ENCODE data around the gene ANXA4. TPM values are rescaled to one million over a fixed set of nuclear protein-coding genes. Genes with fewer than 3 reads are reported as not detected.
A peak's percentile ranks its signal among the peaks of the same experiment; 100 is the strongest.

Gene ANXA4
- total RNA-seq, 1 donor from 2014 or later, result 6.6 TPM

GRCh38 chr2:69858261-69858660 lies 116.3 kb downstream of the ANXA4 start:
- no peaks in the 10 kb centered on the region for H3K9me3 Mint-ChIP-seq
- H3K4me1 Mint-ChIP-seq, result no peaks in the 10 kb centered on the region
- no peak for TF ChIP-seq CTCF (conservative IDR thresholded peaks at IDR 0.05)
- no peak overlapping the region for H3K4me3 Mint-ChIP-seq
- no peak for DNase-seq (ENCODE audit: low read depth, low spot score)
- H3K27ac Mint-ChIP-seq (ENCODE audit: unreplicated experiment), result peak overlapping the region; percentile 12
- no peaks in the 10 kb centered on the region for H3K36me3 Mint-ChIP-seq (ENCODE audit: low read depth)
- no peaks in the 10 kb centered on the region for H3K27me3 Mint-ChIP-seq (ENCODE audit: low read depth)

- H3K36me3 Mint-ChIP-seq (ENCODE audit: low read depth), result peaks cover 11% of the 10 kb centered on the region
- no peak overlapping the region for H3K4me3 Mint-ChIP-seq
- H3K4me1 Mint-ChIP-seq, result no peaks in the 10 kb centered on the region
- TF ChIP-seq CTCF (conservative IDR thresholded peaks at IDR 0.05), result no peak
- DNase-seq (ENCODE audit: low read depth, low spot score), result no peak
- H3K27ac Mint-ChIP-seq (ENCODE audit: unreplicated experiment), result no peak overlapping the region
- H3K27me3 Mint-ChIP-seq (ENCODE audit: low read depth), result no peaks in the 10 kb centered on the region
- H3K9me3 Mint-ChIP-seq, result no peaks in the 10 kb centered on the region
These were observed 121.4 kb downstream of the ANXA4 start for GRCh38 chr2:69863298-69863697.

Other genes with a start within 250 kb of the ANXA4 start
- gene AAK1, start 98.4 kb upstream of the ANXA4 start, total RNA-seq, result 38.8 and 48.0 TPM in 2 replicates
- gene GMCL1, start 87.5 kb downstream of the ANXA4 start, total RNA-seq, result 19.3 and 21.6 TPM in 2 replicates
- 65.5 and 67.8 TPM in 2 replicates for gene SNRNP27, start 151.8 kb downstream of the ANXA4 start, total RNA-seq
- gene MXD1, start 173.0 kb downstream of the ANXA4 start, total RNA-seq, result 4.9 and 6.6 TPM in 2 replicates
- 1.2 and 1.7 TPM in 2 replicates for gene ASPRV1, start 219.5 kb downstream of the ANXA4 start, total RNA-seq

All from neural crest cell (in vitro differentiated cells).